SH-SY5Y (cell line): Measurements from ENCODE around the gene TRAPPC8.

ENCODE experiments used
- GATA2 ChIP-seq: IDR thresholded peaks from 2 replicates; pipeline ENCODE4 v1.6.1; 2011; ENCODE audit warnings: mild to moderate bottlenecking, low read depth, low read length
- GATA3 ChIP-seq: IDR thresholded peaks from 2 replicates; pipeline ENCODE4 v1.6.1; 2011; ENCODE audit warnings: low read depth, mild to moderate bottlenecking, low read length, moderate library complexity

- TF ChIP-seq GATA2 (no peak), GATA3 (no peak)
Measured at GRCh38 chr18:31942291-31942998, 483 bp downstream of the TRAPPC8 start.
